Measurements from ENCODE around the gene TTYH3. TPM values are rescaled to one million over a fixed set of nuclear protein-coding genes. Genes with fewer than 3 reads are reported as not detected.

The TTYH3 gene
- total RNA-seq, 6 experiments from 2014 or later: 117 to 147 (median 123) TPM

GRCh38 chr7:2707481-2707880 lies 75.7 kb downstream of the TTYH3 start:
- Mint-ChIP-seq H3K4me3 (no peak overlapping the region), H3K27ac (0 out of 2 replicates have a peak overlapping the region, but pooled peaks have one; percentile 1), H3K27me3 (ENCODE audit: insufficient read depth) (no peaks in the 10 kb centered on the region; the same call in 1 of the 2 replicates), H3K36me3 (ENCODE audit: low read depth) (peaks cover 14% of the 10 kb centered on the region), H3K4me1 (ENCODE audit: low read depth) (peaks cover 5% of the 10 kb centered on the region; the same call in 1 of the 2 replicates), H3K9me3 (no peaks in the 10 kb centered on the region)
- DNase-seq: no peak
- TF ChIP-seq, protein P1, sequence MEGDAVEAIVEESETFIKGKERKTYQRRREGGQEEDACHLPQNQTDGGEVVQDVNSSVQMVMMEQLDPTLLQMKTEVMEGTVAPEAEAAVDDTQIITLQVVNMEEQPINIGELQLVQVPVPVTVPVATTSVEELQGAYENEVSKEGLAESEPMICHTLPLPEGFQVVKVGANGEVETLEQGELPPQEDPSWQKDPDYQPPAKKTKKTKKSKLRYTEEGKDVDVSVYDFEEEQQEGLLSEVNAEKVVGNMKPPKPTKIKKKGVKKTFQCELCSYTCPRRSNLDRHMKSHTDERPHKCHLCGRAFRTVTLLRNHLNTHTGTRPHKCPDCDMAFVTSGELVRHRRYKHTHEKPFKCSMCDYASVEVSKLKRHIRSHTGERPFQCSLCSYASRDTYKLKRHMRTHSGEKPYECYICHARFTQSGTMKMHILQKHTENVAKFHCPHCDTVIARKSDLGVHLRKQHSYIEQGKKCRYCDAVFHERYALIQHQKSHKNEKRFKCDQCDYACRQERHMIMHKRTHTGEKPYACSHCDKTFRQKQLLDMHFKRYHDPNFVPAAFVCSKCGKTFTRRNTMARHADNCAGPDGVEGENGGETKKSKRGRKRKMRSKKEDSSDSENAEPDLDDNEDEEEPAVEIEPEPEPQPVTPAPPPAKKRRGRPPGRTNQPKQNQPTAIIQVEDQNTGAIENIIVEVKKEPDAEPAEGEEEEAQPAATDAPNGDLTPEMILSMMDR (IDR thresholded peaks at IDR 0.05): no peak

DNA sequence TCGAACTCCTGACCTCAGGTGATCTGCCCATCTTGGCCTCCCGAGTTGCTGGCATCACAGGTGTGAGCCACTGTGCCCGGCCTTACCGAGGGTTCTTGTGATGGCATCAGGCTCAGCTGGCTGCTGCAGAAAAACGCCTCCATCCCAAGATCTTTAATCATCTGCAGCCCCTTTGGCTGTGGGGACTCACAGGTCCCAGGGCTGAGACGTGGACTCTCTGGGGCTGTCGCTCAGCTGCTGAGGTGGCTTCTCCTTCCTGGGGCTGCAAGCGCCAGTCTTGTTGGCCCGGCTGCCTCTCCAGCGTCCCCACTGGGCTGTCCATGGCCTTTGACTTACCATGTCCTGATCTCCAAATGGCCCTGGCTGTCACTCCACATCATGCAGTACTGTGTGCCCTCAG lies 76.3 kb downstream of the TTYH3 start:
- H3K4me3 Mint-ChIP-seq: no peak overlapping the region
- DNase-seq: no peak
- H3K4me1 Mint-ChIP-seq (ENCODE audit: low read depth): peaks cover 5% of the 10 kb centered on the region; the same call in 1 of the 2 replicates
- H3K36me3 Mint-ChIP-seq (ENCODE audit: low read depth): peaks cover 14% of the 10 kb centered on the region
- TF ChIP-seq, protein P1 (IDR thresholded peaks at IDR 0.05): no peak
- H3K27ac Mint-ChIP-seq: no peak overlapping the region
- H3K9me3 Mint-ChIP-seq: no peaks in the 10 kb centered on the region
- H3K27me3 Mint-ChIP-seq (ENCODE audit: insufficient read depth): no peaks in the 10 kb centered on the region; the same call in 1 of the 2 replicates

DNA sequence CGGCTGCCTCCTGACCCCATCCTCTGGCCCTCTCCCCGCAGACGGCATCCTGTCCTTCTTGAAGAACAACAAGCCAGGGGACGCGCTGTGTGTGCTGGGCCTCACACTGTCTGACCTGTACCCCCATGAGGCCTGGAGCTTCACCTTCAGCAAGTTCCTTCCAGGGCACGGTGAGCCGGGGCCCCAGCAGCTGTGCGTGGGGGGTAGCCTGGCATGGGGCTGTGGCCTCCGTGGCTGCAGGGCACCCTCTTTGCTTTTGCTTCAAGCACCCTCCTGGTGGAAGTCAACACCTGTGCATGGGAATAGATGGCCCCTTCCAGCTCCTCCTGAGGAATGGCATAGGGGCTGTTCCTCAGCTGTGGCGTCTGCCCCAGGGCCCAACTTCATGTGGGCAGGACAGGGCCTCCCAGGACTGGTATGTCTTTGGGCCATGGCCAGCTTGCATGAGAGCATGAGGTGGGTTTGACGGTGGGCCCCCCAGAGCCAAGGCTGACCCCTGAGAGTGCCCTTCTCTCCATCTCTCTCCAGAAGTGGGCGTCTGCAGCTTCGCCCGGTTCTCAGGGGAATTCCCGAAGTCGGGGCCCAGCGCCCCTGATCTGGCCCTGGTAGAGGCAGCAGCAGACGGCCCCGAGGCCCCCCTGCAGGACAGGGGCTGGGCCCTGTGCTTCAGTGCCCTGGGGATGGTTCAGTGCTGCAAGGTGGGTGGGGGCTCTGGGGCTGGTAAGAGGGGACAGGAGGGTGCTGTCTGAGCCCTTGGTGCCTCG lies 76.9 kb downstream of the TTYH3 start:
- DNase-seq: no peak
- Mint-ChIP-seq H3K27ac (no peak overlapping the region), H3K4me1 (ENCODE audit: low read depth) (peaks cover 5% of the 10 kb centered on the region; the same call in 1 of the 2 replicates), H3K4me3 (no peak overlapping the region), H3K27me3 (ENCODE audit: insufficient read depth) (no peaks in the 10 kb centered on the region; the same call in 1 of the 2 replicates), H3K9me3 (no peaks in the 10 kb centered on the region), H3K36me3 (ENCODE audit: low read depth) (peaks cover 17% of the 10 kb centered on the region)
- TF ChIP-seq, protein P1 (IDR thresholded peaks at IDR 0.05): no peak

- H3K4me1 Mint-ChIP-seq (ENCODE audit: low read depth): peaks cover 5% of the 10 kb centered on the region
- TF ChIP-seq, protein P1 (IDR thresholded peaks at IDR 0.05): peak; percentile 85
- no peaks in the 10 kb centered on the region for H3K9me3 Mint-ChIP-seq
- H3K27me3 Mint-ChIP-seq (ENCODE audit: insufficient read depth): peaks cover 2% of the 10 kb centered on the region
- H3K36me3 Mint-ChIP-seq (ENCODE audit: low read depth): peaks cover 26% of the 10 kb centered on the region
- H3K27ac Mint-ChIP-seq: no peak overlapping the region
- H3K4me3 Mint-ChIP-seq: no peak overlapping the region
- no peak for DNase-seq
Observed at GRCh38 chr7:2709553-2710285, 77.9 kb downstream of the TTYH3 start.

DNA sequence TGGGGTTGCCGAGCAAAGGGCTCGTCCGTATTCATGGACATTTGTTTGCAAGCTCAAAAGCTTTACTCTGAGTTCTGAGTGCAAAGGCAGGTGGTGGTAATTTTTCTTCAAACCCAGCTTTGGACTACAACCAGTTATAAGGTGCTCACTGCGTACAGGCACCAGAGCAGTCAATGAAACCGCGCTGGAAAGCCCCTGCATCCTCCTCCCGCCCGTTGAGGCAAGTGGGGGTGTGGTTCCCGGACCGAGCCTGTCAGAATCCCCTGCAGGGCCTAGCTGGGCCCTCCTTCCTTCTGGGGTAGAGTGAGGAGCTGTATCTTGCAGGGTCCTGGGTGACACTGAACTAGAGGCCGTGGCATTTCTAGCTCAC lies 78.5 kb downstream of the TTYH3 start:
- H3K36me3 Mint-ChIP-seq (ENCODE audit: low read depth): peaks cover 26% of the 10 kb centered on the region
- no peak for DNase-seq
- no peak overlapping the region for H3K4me3 Mint-ChIP-seq
- no peak overlapping the region for H3K27ac Mint-ChIP-seq
- TF ChIP-seq, protein P1 (IDR thresholded peaks at IDR 0.05): no peak
- H3K27me3 Mint-ChIP-seq (ENCODE audit: insufficient read depth): peaks cover 2% of the 10 kb centered on the region
- peaks cover 11% of the 10 kb centered on the region for H3K4me1 Mint-ChIP-seq (ENCODE audit: low read depth)
- no peaks in the 10 kb centered on the region for H3K9me3 Mint-ChIP-seq
